HG03354 (cell line): ENCODE results near the gene STRIP1.
A peak's percentile ranks its signal among the peaks of the same experiment; 100 is the strongest.

ENCODE experiments used
- ATAC-seq: cut with Tn5 transposase; IDR thresholded peaks from one replicate; pipeline ENCODE4 v1.9.1; 2021; ENCODE audit warnings: mild to moderate bottlenecking; ENCODE audit not compliant: unreplicated experiment, poor library complexity, severe bottlenecking

The STRIP1 gene

DNA sequence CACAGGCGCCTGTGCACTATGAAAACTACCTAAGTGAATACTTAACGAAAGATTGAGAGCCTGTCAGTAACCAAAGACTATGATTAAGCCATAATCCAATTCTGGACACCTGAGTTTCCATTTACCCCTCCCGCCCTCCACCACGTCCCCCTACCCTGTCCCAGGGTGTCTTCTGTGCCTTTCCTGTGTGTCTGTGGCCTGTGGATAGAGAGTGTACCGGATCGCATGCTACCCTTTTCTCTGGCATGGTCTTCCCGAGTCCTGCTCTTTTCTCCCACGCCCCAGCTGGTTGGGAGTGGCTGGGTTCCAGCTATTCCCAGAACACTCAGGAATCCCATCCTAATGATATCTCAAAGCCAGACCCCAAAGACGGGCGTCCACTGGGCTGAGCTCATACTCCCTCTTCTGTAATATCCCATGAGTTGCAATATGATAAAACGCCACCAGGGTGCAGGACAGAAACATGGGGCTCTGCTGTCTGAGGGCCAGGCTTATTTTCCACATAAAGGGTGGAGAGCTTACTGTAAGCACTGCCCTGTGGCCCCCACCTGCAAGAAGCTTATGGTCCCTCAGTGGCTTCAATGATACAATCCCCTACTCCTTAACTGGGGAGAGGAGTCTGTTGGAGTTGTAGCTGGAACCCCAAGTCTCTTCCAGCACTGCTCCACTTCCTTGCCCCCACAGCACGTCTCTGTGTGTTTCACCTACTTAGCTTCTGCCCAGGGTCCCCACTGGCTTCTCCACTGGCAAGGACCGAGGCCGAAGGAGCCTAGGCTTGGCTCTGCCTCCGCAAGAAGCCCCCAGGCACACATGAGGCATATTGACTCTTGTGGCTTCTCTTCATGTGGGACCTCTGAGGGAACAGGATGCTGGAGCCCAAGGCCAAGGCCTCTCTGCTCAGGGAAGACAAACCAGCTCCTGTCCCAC lies 53.7 kb downstream of the STRIP1 start:
- peak; percentile 75 for ATAC-seq

DNA sequence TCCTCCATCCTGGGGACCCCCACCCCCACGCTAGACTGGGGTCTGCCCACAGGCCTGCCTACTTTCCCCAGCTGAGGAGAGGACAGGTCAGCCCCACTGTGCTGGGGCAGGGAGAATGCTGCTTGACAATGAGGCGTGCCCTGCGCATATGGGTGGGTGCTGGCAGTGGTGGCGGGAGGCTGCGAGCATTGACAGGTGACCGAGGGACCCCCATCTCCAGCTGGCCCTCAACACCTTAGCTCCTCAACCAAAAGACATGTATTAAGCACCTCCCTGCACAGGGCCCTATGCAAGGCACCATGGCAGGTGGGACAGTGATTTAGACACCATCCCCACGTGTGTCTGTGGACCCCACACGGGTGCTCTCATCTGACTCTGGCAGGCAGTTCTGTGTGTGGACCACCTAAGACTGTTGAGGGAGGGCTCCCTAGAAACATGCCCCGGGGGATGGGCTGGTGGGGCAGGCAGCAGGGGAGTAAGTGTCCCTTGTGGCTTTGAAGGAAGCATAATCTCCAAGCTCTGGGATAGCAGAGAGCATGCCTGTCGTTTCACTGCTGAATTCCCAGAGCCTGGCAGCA lies 54.4 kb downstream of the STRIP1 start:
- no peak for ATAC-seq

DNA sequence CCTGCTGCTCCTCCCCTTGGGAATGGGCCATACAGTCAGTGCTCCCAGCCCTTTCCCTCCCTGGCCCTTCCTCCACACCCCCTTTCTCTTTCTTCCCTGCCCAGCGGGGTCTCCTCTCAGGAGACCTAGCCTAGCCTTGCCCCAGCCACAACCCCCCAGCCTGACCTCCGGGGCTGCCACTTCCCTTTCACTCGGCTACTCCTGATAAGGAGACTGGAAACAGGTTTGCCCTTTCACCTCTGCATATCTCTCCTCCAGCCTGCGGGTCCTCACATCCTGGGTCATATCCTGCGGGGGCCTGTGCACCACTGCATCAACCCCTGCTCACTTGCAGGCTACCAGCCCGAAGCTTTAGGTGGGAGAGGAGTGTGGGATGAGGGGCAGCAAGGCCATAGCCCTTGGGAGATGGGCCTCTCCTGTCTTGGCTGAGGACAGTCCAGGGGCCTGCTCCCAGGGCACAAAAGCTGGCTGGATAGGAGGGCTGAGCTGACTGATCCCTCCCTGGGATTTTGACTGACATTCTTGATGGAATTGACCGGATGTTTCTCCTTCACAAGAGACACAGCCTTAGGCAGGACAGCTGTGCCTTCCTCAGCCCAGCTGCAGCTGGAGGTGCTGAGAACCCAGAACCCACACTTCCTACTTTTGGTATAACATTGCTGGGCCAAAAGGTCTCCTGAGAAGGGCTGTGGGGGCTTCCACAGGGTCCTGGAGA lies 55.3 kb downstream of the STRIP1 start:
- ATAC-seq: no peak

DNA sequence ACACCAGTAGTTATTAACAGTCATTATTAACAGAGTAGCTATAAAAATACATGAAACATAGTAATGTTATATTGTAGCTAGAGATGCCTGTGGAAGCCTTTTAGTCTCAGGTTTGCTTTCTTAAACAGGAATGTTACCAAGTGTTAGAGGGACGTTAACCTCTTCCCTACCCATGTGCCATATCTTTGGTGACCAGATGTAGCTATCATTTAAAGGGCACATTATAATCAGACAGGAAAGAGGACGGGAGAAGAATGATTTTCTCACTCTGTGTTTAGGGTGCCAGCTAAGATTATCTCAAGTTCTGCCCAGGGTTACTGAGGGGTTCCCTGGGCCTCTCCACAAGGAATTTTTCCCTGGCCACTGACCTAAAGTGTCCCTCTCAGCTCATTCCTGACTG lies 57.0 kb downstream of the STRIP1 start:
- ATAC-seq: no peak

DNA sequence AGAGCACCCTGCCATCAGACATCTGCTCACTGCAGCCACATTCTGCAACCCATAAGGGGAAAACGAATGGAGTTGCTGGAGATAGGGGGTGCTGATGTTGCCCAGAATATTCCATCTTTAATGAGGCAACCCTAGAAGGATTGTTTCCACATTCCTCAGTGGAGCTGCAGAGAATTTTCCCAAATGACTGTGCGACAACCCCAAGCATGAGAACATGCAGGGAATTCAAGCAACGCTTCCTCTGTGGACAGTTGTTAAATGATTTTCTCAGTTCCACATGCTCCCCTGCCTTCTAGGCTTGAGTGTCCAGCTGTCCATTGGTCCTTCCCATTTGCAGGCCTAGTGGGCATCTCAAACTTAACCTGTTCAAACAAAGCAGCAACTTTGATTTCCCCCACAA lies 57.4 kb downstream of the STRIP1 start:
- ATAC-seq: no peak

DNA sequence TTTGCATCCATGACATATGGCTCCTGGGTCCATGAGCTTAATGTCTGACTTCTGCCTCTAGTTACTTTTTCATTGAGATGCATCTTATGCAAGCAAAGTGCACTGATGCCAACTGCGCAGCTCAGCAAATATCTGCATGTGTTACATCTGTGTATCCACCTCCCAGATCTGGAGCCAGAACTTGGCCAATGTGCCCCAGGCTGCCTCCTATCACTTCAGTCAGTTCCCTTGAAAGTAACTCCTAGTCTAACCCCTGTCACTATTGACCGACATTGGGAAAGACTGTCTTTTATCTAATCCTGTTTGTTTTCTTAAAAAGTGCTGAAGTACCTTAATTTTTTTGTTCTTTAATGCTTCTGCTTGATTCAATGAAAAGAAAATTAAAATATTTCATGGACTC lies 58.6 kb downstream of the STRIP1 start:
- ATAC-seq: no peak

DNA sequence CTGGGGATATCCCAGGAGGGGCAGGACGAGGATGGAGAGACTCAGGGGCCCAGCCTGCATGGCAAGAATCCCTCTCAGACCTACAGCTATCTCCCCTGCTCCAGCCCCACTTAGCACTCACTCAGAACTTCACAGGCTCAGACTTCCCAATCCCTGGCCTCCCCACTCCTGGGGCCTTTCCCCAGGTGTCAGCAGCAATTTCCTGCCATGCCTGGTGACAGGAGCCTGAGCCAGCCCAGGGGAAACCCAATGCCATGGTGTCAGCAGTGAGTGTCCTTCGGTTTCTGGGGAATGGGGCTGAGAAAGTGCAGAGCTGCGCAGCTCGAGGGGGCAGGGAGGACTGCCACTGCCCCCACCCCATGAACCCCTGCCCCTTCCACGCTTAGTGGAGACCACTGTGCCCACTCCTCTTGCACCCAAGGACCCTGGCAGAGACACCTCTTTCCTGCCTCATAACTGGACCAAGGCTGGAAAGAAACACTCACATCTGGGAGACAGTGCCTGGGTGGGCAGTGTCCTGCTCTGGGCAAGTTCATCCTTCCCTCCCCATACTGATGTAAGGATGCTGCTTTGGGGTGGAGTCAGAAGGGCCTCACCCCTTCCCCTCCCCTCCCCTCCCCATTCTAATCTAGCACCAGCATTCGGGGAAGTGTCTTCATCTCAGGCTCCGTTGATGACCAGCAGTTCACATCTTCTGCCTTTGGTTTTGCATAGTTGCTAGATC lies 60.7 kb downstream of the STRIP1 start:
- ATAC-seq: no peak

DNA sequence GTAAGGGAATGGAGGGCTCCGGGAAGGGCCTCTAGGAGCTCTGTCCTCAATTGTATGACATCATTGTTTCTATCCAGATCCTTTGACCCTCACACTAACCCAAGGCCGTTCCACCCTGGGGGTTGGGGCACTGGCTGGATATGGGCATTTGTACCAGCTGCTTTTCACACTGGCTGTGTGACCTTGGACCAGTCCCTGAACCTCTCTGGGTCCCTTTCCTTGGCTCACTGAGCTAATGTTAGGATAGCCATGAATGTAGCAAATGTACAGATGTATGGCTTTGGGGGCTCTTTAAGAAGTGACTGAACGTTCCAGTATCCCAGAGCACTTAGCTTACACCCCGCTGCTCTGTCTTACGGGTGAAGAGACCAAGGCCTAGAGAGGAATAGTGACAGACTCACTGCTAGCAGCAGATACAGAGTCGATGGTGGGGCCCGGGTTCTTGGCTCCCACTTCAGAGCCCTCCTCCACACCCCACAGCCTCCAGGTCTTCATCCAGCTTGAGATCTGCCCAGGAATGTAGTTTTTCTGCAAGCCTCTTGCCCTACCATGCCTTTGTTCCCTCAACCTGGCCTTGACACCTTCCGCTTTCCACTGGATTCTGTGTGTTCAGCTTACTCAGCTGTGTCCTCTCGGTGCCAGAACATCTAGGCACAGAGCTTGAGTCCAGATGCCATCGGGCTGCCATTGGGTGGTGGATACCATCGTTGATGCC lies 63.2 kb downstream of the STRIP1 start:
- ATAC-seq: no peak

DNA sequence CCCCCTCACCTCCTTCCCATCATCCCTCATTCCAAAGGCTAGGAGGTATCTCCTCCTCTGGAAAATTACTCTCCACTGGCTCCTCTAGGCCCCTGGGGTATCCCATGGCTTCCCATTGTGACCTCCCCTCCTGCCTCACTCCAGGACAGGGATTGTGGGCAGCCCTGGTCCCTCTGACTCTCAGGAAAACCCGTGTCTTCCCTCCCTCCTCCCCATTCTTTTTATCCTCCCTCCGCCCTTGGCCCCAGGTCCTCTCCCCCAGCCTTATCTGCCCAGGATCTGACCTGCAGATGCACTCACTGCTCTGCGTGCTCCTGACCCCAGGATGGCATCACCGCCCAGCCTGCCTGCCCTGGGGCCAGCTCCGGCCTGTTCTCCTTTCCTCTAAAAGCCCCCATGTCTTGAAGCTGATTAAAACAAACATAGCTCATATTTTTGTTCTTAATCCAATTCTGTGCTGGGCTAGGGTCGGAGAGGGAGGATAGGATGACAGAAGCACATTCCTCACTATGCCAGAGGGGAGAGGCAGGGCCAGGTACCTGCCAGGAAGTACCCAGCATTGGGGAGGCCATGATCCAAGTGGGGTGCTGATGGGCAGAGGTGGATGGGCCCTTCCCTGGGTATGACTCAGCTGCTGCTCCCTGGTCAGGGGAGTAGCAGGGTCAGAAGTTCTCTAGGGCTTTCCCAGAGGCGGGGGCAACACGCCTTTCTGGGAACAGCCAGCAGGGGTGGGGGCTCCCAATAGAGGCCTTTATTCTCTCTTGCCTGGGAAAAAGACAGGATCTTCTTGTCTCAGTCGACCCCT lies 64.0 kb downstream of the STRIP1 start:
- ATAC-seq: no peak

DNA sequence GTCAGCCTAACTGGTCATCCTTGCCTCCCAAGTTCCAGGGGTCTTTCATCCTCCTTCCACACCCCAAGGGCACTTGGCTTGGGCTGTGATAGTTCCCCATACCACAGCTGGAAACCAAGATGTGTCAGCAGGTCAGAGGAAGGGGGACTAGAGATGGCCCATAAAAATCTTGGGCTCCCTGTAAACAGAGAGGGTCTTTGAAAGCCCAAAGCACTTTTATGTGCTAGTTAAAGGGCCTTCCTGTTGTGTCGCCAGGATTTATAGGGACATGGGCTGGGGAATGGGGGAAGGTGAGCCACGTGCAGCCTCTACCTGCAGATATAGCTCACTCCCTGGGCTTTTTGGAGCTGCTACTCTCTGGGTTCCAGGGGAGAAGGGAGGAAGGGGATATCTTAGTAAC lies 65.9 kb downstream of the STRIP1 start:
- ATAC-seq: no peak

DNA sequence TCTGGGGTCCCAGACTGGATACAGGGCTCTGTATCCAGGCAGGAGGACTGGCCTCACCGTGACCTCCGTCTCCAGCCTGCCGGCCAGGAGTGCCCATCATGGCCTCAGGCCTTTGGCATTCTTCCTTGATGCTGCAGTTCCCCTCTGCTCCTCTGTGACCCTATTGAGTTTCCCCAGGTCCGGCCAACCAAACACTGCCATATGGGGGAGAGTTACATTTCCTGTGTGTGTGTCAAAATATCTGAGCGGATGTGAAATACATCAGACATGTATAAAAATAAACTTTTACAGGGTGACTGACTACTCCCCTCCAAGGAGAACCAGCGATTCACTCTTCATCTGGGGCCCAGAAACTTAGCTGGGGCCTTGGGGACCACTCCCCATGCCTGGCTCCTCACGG lies 67.7 kb downstream of the STRIP1 start:
- ATAC-seq: no peak
